Measurements from ENCODE around the gene BSPRY.

Gene BSPRY

GRCh38 chr9:113343732-113344231, 5.6 kb upstream of the BSPRY start:
- H3K4me3 ChIP-seq (replicated peaks; ENCODE audit: insufficient read depth, low read length): no peak overlapping the region
- H3K27me3 ChIP-seq (ENCODE audit: insufficient read depth, poor library complexity, severe bottlenecking): no peaks in the 10 kb centered on the region
- peak in 1 of 2 experiments; percentile 66 for DNase-seq (ENCODE audit: low read depth in 1 of 2, low spot score in 1 of 2)
- TF ChIP-seq SPI1 (IDR thresholded peaks at IDR 0.05; ENCODE audit: borderline replicate concordance, low read depth) (no peak), CTCF (IDR thresholded peaks at IDR 0.05; ENCODE audit: insufficient read depth, low read length) (no peak), POLR2AphosphoS5 (IDR thresholded peaks at IDR 0.05; ENCODE audit: low read depth) (no peak), REST (IDR thresholded peaks at IDR 0.05; ENCODE audit: insufficient replicate concordance, low read depth) (no peak), GABPA (IDR thresholded peaks at IDR 0.05; ENCODE audit: low read depth) (no peak)
- H3K27ac ChIP-seq (replicated peaks): peak overlapping the region; percentile 19

GRCh38 chr9:113345190-113345589, 4.2 kb upstream of the BSPRY start:
- H3K27me3 ChIP-seq (ENCODE audit: insufficient read depth, poor library complexity, severe bottlenecking): no peaks in the 10 kb centered on the region
- no peak for TF ChIP-seq REST (IDR thresholded peaks at IDR 0.05; ENCODE audit: insufficient replicate concordance, low read depth)
- TF ChIP-seq GABPA (IDR thresholded peaks at IDR 0.05; ENCODE audit: low read depth): no peak
- TF ChIP-seq SPI1 (IDR thresholded peaks at IDR 0.05; ENCODE audit: borderline replicate concordance, low read depth): no peak
- no peak for TF ChIP-seq CTCF (IDR thresholded peaks at IDR 0.05; ENCODE audit: insufficient read depth, low read length)
- no peak for TF ChIP-seq POLR2AphosphoS5 (IDR thresholded peaks at IDR 0.05; ENCODE audit: low read depth)
- DNase-seq (ENCODE audit: low read depth in 1 of 2, low spot score in 1 of 2): no peak
- H3K27ac ChIP-seq (replicated peaks): no peak overlapping the region
- H3K4me3 ChIP-seq (replicated peaks; ENCODE audit: insufficient read depth, low read length): no peak overlapping the region

GRCh38 chr9:113345671-113346070, 3.7 kb upstream of the BSPRY start:
- Histone ChIP-seq H3K27me3 (ENCODE audit: insufficient read depth, poor library complexity, severe bottlenecking) (no peaks in the 10 kb centered on the region), H3K27ac (replicated peaks) (no peak overlapping the region), H3K4me3 (replicated peaks; ENCODE audit: insufficient read depth, low read length) (no peak overlapping the region)
- TF ChIP-seq REST (IDR thresholded peaks at IDR 0.05; ENCODE audit: insufficient replicate concordance, low read depth) (no peak), CTCF (IDR thresholded peaks at IDR 0.05; ENCODE audit: insufficient read depth, low read length) (no peak), POLR2AphosphoS5 (IDR thresholded peaks at IDR 0.05; ENCODE audit: low read depth) (no peak), SPI1 (IDR thresholded peaks at IDR 0.05; ENCODE audit: borderline replicate concordance, low read depth) (no peak), GABPA (IDR thresholded peaks at IDR 0.05; ENCODE audit: low read depth) (no peak)
- DNase-seq (ENCODE audit: low read depth in 1 of 2, low spot score in 1 of 2): no peak

All from HL-60 (cell line).